H1 (cell line): ENCODE results near the gene RGS3. TPM values are rescaled to one million over a fixed set of nuclear protein-coding genes. Genes with fewer than 3 reads are reported as not detected.

Experiments used
- ATF3 ChIP-seq: IDR thresholded peaks from 2 replicates; pipeline ENCODE4 v1.6.1; 2011; ENCODE audit warnings: low read depth, mild to moderate bottlenecking, low read length; ENCODE audit not compliant: insufficient read depth
- CHD1 ChIP-seq: IDR thresholded peaks from 2 replicates; pipeline ENCODE4 v1.6.1; 2012; ENCODE audit warnings: low read depth, low read length, improper control_type of control experiment
- CTBP2 ChIP-seq: IDR thresholded peaks from 2 replicates; pipeline ENCODE4 v1.7.0; 2011; ENCODE audit warnings: borderline replicate concordance, mild to moderate bottlenecking, moderate library complexity, mixed read lengths, low read length; ENCODE audit not compliant: insufficient read depth, insufficient read length
- KDM1A ChIP-seq: fragments of 200-600, 300-600 bp; sonication (generic); IDR thresholded peaks from 2 replicates; pipeline ENCODE4 v1.7.1; 2016; ENCODE audit warnings: mild to moderate bottlenecking, low read length, borderline replicate concordance
- POLR2A ChIP-seq, 2 experiments: IDR thresholded peaks; 1 replicate in 1 of 2; 2 replicates in 1 of 2; pipeline ENCODE4 v1.6.1; 2011; ENCODE audit warnings: low read depth in 2 of 2, low read length in 2 of 2, mild to moderate bottlenecking in 2 of 2; ENCODE audit errors: control extremely low read depth in 1 of 2
- SP1 ChIP-seq: IDR thresholded peaks from 2 replicates; pipeline ENCODE4 v1.6.1; 2011; ENCODE audit warnings: low read depth, low read length
- SP2 ChIP-seq: IDR thresholded peaks from 2 replicates; pipeline ENCODE4 v1.6.1; 2012; ENCODE audit warnings: mild to moderate bottlenecking, low read length, inconsistent platforms
- SRF ChIP-seq: IDR thresholded peaks from 2 replicates; pipeline ENCODE4 v1.6.1; 2011; ENCODE audit warnings: mild to moderate bottlenecking, low read depth, low read length, moderate library complexity
- SUZ12 ChIP-seq: fragments of 200-600 bp; sonication (generic); IDR thresholded peaks from 2 replicates; pipeline ENCODE4 v1.6.1; 2012; ENCODE audit warnings: mild to moderate bottlenecking, inconsistent platforms, low read length, moderate library complexity, mixed read lengths
- TAF1 ChIP-seq: IDR thresholded peaks from 2 replicates; pipeline ENCODE4 v1.6.1; 2011; ENCODE audit warnings: mild to moderate bottlenecking, low read depth, low read length
- TAF7 ChIP-seq: optimal IDR thresholded peaks from 2 replicates; pipeline ENCODE3; 2011; ENCODE audit warnings: low read depth, mild to moderate bottlenecking, inconsistent platforms, low read length, moderate library complexity, borderline replicate concordance
- TCF12 ChIP-seq: IDR thresholded peaks from 2 replicates; pipeline ENCODE4 v1.6.1; 2011; ENCODE audit warnings: low read depth, mild to moderate bottlenecking, low read length
- polyA plus RNA-seq, 7 experiments: library from polyadenylated mRNA; depleted of rRNA in 3 of 7; stranded (reverse) in 5 of 7; unstranded in 2 of 7; fragments of >200 nt in 5 of 7; fragments of 200-250 nt in 2 of 7; gene quantifications; 1 replicate in 5 of 7; 2 replicates in 1 of 7; 4 replicates in 1 of 7; pipeline versions ENCODE4 v1.2.1 to v1.2.3, GENCODE V29; 2011 to 2013; ENCODE audit warnings: missing spikeins in 2 of 7, mixed read lengths in 2 of 7
- total RNA-seq: library from RNA; stranded (reverse); fragmentation: NEBNext Ultra II Directional; extraction: Animal tissue kit (Norgen Biotek cat#: 25700); gene quantifications from 2 replicates; pipeline ENCODE4 v1.2.1, GENCODE V29; 2021
- TF ChIP-seq, protein P1 (sequence below): fragments of 300-600 bp; sonication (generic); IDR thresholded peaks from 2 replicates; pipeline ENCODE4 v1.7.1; 2012; ENCODE audit warnings: low read length, moderate library complexity, mild to moderate bottlenecking, inconsistent platforms; ENCODE audit not compliant: insufficient replicate concordance

RGS3 gene
- total and polyA plus RNA-seq, 2 of the 8 experiments (the other 6 are each of a cell fraction or from before 2014, with no cell fraction given): 12.6 to 18.2 TPM

GRCh38 chr9:113638490-113638889 lies 175.0 kb downstream of the RGS3 start (continued):
- TF ChIP-seq, protein P1, sequence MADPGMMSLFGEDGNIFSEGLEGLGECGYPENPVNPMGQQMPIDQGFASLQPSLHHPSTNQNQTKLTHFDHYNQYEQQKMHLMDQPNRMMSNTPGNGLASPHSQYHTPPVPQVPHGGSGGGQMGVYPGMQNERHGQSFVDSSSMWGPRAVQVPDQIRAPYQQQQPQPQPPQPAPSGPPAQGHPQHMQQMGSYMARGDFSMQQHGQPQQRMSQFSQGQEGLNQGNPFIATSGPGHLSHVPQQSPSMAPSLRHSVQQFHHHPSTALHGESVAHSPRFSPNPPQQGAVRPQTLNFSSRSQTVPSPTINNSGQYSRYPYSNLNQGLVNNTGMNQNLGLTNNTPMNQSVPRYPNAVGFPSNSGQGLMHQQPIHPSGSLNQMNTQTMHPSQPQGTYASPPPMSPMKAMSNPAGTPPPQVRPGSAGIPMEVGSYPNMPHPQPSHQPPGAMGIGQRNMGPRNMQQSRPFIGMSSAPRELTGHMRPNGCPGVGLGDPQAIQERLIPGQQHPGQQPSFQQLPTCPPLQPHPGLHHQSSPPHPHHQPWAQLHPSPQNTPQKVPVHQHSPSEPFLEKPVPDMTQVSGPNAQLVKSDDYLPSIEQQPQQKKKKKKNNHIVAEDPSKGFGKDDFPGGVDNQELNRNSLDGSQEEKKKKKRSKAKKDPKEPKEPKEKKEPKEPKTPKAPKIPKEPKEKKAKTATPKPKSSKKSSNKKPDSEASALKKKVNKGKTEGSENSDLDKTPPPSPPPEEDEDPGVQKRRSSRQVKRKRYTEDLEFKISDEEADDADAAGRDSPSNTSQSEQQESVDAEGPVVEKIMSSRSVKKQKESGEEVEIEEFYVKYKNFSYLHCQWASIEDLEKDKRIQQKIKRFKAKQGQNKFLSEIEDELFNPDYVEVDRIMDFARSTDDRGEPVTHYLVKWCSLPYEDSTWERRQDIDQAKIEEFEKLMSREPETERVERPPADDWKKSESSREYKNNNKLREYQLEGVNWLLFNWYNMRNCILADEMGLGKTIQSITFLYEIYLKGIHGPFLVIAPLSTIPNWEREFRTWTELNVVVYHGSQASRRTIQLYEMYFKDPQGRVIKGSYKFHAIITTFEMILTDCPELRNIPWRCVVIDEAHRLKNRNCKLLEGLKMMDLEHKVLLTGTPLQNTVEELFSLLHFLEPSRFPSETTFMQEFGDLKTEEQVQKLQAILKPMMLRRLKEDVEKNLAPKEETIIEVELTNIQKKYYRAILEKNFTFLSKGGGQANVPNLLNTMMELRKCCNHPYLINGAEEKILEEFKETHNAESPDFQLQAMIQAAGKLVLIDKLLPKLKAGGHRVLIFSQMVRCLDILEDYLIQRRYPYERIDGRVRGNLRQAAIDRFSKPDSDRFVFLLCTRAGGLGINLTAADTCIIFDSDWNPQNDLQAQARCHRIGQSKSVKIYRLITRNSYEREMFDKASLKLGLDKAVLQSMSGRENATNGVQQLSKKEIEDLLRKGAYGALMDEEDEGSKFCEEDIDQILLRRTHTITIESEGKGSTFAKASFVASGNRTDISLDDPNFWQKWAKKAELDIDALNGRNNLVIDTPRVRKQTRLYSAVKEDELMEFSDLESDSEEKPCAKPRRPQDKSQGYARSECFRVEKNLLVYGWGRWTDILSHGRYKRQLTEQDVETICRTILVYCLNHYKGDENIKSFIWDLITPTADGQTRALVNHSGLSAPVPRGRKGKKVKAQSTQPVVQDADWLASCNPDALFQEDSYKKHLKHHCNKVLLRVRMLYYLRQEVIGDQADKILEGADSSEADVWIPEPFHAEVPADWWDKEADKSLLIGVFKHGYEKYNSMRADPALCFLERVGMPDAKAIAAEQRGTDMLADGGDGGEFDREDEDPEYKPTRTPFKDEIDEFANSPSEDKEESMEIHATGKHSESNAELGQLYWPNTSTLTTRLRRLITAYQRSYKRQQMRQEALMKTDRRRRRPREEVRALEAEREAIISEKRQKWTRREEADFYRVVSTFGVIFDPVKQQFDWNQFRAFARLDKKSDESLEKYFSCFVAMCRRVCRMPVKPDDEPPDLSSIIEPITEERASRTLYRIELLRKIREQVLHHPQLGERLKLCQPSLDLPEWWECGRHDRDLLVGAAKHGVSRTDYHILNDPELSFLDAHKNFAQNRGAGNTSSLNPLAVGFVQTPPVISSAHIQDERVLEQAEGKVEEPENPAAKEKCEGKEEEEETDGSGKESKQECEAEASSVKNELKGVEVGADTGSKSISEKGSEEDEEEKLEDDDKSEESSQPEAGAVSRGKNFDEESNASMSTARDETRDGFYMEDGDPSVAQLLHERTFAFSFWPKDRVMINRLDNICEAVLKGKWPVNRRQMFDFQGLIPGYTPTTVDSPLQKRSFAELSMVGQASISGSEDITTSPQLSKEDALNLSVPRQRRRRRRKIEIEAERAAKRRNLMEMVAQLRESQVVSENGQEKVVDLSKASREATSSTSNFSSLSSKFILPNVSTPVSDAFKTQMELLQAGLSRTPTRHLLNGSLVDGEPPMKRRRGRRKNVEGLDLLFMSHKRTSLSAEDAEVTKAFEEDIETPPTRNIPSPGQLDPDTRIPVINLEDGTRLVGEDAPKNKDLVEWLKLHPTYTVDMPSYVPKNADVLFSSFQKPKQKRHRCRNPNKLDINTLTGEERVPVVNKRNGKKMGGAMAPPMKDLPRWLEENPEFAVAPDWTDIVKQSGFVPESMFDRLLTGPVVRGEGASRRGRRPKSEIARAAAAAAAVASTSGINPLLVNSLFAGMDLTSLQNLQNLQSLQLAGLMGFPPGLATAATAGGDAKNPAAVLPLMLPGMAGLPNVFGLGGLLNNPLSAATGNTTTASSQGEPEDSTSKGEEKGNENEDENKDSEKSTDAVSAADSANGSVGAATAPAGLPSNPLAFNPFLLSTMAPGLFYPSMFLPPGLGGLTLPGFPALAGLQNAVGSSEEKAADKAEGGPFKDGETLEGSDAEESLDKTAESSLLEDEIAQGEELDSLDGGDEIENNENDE: no peak
- TF ChIP-seq CHD1 (no peak), ATF3 (no peak), KDM1A (no peak), SP1 (no peak), SP2 (no peak), SUZ12 (no peak), SRF (no peak), TCF12 (no peak), POLR2A (IDR thresholded peaks at IDR 0.05; ENCODE audit: control extremely low read depth in 1 of 2, low read depth in 2 of 2, low read length in 2 of 2) (no peak), TAF1 (no peak), CTBP2 (no peak), TAF7 (no peak)
